HG03521 (cell line): Measurements from ENCODE around the gene GABBR2.
"Not testable (repeated sequence)": the region's sequence is repeated elsewhere in the genome, so short reads cannot be mapped to it uniquely, and the experiment has no call there.

Source experiments
- ATAC-seq: cut with Tn5 transposase; IDR thresholded peaks from one replicate; pipeline ENCODE4 v1.9.1; 2021; ENCODE audit warnings: mild to moderate bottlenecking, moderate library complexity; ENCODE audit not compliant: unreplicated experiment

Gene GABBR2

DNA sequence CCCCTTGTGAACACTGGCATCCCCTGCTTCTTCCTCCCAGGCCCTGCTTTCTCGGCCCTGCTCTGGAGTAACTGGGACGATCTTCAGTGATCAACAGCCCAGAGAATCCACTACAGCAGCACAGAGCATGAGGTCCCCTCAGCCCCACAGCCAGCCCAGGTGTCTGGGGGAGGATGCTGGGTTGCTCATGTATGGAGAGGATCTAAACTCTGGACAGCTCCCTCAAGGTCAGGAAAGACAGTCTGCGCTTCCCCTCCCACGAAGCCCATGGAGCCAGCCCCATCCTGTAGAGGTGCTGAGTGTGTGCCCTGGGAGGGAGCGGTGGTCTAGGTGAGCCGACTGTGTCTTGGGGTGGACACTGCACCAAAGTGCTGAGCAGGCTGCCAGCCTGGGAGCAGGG, 190.2 kb downstream of the GABBR2 start:
- ATAC-seq = no peak

DNA sequence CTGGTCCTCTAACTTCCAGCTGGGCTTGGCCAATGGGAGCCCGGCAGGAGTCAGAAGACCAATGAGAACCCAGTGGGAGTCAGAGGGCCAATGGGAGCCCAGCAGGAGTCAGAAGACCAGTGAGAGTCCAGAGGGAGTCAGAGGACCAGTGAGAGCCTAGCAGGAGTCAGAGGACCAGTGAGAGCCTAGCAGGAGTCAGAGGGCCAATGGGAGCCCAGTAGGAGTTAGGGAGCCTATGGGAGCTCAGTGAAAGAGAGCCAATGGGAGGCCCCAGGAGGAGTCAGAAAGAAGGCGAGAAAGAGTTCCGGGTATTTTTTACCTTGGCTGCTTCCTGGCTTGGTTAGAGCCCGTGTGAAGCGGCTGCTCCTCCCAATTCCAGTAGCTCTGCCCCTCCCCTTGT, 191.0 kb downstream of the GABBR2 start:
- no peak for ATAC-seq

DNA sequence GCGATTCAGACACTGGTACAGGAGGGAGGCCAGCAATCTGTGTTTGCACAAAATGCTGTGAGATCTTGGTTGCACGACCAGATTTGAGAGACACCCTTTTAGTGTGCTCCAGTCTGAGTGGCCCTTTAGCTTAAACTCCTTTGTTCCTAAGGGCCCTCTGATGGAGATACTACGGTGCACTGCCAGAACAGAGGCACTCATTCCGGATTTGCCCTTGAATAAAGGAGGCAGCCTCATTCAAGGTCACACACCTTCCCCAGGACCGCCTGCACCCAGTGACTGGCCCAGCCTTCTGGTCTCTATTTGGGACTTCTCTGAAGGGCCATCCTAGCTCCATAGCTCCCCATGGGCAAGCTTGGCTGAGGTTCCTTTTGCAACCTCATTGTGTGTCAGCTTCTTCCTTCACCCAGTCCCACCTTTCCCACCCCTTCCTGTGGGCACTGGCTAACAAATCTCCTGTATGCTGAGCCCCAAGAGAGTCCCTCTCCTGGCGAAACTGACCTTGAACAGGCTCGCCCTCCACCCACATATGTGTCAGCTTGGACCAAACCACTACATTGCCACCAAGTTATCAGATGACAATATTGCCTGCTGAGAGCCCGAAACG, 191.7 kb downstream of the GABBR2 start:
- ATAC-seq = no peak

DNA sequence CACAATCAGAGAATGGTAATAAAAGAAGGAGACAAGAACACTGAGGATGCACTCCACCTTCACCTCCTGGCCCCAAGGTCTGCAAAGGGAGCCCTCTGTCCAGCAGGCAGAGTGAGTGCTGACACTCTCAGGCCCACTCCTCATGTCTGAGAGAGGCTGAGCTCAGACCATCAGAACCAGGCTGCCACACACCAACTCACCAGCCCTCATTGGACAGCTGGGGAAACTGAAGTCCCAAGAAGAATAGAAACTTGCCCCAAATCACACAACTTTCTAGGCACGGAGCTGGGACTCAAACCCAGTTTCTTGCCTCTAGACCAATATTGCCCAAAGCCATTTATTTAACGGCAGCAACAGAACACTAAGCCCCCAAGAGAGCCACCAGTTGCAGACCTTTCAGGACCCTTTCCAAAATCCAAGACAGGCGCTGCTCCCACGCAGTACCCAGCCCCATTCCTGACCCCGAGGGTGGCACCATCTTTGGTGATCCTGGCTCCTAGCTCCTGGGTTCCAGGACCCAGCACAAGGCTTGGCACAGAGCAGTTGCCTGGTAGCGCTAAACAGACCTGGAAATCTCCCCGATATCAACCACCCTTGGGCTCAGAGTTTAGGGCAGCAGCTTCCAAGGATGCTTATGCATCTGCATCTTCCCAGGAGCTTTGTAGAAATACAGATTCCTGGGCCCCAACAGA, 192.4 kb downstream of the GABBR2 start:
- ATAC-seq = no peak

DNA sequence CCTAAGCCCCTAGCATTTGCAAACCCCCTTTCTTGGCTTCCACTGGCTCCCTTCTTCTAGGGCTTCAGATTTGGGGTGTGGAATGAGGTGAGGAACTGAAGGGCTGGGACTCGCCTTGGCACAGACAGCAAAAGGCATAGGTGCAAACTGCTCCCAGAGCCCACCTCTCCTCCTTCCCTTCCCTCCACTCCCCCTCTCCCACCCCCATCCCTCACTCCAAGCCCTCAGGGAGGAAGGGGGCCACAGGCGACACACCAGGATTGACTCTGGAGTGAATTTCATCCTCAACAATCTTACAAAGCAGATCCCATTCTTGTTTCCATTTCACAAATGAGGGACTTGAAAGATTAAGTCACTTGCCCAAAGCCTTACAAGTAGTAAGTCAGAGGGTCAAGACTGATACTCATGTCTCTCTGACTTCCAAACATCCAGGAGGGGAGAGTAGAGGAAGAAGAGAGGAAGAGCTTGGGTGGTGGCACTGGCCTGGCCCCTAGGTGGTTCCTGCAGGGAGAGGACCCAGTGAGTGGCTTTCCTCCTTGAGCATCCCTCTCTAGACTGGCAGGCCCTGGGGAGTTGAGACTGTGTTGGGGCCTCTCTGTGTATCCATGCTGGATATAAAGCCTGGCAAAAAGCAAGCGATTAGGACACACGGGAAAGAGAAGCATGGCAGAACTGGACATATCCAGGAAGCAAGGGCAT, 193.1 kb downstream of the GABBR2 start:
- no peak for ATAC-seq

DNA sequence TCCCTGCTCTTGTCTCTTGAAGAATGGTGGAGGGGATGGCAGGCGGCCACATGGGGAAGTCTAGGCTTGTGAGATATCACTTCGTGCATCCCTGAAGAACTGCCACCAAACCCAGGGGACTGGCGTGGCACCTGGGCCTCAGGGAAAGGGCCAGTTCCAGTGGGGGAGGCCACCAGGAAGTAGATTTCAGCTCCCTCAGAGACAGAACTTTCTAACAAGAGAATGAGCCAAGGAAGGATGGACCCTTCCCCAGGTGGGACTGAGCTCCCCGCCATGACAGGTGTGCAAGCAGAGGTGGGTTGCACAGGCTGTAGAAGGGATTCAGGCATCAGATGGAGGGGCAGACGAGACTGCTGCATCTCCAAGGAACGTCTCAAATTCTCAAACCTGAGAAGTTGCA, 193.9 kb downstream of the GABBR2 start:
- no peak for ATAC-seq

DNA sequence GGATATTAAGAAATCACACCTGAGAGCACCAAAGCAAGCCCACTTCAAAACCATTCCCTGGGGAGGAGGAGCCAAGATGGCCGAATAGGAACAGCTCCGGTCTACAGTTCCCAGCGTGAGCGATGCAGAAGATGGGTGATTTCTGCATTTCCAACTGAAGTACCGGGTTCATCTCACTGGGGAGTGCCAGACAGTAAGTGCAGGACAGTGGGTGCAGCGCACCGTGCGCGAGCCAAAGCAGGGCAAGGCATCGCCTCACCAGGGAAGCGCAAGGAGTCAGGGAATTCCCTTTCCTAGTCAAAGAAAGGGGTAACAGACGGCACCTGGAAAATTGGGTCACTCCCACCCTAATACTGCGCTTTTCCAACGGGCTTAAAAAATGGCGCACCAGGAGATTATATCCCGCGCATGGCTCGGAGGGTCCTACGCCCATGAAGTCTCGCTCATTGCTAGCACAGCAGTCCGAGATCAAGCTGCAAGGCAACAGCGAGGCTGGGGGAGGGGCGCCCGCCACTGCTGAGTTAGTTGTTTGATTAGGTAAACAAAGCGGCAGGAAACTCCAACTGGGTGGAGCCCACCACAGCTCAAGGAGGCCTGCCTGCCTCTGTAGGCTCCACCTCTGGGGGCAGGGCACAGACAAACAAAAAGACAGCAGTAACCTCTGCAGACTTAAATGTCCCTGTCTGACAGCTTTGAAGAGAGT, 200.4 kb downstream of the GABBR2 start:
- ATAC-seq = not testable (repeated sequence)

DNA sequence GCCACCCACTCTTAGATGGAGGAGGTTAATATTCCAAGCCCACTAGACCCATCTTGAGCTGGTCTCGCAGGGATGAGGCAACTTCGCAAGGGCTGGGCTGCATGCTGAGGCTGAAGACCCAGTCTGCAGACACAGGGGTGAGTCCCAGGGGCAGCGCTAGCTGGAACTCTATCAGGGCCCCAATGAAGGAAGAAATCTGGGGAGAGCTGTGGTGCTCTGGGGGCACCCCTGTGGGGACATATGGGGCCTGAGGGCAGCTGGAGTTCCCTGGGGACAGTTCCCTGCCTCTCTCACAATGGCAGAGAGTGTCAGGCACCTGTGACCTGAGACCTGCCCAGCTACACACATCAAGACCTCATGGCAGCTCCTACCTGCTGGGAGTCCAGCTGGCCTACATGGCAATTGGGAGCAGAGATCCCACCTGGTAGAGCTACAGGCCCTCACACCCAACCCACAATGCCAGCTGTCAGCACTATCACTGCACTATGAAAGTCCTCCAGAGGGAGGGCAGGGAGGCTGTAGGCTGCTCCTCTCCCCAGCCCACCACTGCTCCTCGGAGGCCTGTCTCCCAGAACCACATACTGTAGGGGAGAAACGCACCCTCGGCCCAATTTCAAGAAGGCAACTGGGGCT, 202.2 kb downstream of the GABBR2 start:
- no peak for ATAC-seq

DNA sequence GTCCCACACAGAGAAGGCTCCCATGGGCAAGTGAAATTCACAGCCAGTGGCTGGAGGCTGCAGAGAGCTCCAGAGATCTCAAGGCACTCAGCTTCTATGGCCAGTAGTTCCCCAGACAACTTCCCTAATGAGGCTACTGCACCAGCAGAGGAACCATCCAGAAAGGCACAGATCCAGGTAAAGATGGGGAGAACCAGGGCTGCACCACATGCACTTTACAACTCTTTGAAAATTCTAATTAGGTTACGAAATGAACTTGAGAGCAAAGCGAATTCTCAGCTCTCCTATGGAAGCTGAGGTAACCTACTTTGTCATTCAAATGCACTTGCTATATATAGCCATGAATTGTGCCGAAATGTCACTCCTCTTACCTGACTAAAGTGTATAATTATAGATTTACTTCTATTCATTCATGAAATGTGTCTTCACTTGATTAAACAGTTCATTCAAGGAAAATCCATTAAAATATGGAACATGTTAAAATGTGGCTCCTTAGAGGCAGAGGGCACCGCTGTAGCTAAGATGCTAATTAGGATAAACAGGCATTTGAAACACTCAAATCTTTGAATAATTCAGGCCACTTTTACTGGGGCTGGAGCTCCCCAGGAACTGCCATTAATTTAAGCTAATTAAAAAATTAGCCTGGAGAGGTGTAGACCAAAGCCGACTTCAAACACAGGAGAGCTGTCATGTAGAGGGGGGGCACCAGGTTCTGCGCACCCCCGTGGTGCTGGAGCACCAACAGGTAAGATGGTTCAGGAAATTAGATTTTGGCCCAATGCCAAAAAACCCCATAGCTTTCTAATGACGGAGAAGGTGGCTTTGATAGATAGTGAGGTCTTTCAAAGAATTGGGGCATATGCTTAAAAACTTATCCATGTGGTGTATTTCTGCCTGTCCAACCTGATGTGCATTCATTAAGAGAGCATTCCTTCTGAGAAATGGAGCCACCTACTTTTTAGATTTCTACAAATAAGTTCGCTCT, 204.1 kb downstream of the GABBR2 start:
- no peak for ATAC-seq

DNA sequence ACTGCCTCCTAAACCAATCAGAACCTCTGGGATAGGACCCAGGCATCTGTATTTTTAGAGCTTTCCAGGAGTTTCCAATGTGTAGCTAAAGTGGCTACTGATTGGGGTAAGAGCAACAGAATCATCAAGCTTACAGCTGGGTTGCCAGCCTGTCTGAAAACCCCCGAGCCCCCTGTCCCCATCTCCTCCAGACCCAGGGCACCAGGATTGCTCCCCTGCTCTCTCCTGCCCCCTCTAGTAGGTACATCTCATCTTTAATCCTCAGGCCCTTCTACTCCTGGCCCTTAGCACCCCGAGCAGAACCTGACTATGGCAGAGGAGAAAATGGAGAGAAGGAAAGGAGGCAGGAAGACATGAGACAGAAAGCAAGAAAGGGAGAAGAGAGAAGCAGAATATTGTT, 204.9 kb downstream of the GABBR2 start:
- no peak for ATAC-seq

DNA sequence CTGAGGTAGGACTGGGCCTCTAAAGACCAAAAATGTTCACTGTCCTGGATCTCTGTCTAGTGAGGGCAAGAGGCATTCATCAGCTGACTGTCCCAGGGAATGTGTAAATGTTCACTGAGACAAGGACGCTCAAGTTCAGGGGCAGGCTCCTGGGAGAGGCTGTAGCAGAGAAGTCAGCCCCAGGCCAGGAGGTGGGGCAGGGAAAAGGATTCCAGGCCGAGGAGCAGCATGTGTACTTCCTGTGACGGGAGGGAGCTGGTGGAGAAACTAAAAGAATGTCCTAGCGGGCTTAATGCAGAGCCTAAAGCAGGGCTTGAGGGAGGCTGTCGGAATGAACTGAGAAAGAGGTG, 205.8 kb downstream of the GABBR2 start:
- ATAC-seq = no peak

DNA sequence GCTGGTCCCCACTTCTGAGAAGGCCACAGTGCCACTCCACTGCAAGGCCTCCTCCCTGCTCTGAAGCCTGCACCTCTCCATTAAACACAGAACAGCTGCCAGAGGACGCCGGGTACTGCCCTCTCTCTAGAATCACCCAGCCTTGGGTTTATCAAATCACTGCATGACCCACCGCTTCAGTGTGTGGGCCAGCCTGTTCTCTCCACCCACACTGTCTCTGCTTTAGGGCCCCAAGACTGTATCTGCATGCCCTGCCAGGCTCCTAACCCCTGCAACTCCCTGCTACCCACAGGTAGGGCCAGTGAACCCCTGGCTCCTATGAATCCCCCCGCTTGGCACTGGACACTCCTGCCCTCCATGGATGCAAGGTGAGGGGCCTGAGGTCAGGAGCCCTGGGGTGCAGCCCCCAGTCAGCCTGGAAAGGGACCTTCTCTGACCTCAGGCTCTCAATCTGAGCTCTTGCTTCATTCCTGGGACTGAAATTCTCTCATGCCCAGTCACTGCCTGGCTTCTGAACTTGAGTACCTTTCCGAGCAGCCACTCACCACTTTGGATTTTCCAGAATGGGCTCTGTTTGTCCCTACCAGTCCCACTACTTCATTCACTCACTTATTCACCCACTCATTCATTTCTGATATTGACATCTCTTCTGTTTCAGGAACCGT, 206.3 kb downstream of the GABBR2 start:
- ATAC-seq = no peak

DNA sequence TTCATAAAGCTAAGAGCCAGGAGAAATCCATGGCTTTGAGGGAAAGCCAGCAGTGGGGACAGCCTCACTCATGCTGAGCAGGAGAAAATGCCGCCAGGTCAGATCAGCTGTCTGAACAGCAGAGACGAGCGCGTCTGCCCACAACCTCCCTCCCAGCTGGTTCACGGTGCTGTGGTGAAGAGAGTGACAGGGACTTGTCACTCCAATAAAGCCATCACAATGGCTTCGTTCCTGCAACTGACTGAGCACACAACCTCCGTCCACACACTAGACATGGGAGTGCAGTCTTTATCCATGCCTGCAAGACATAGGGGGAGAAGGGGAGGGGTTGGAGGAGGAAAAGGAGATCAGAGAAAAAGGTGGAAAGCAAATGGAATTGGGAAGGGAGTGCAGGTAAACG, 206.9 kb downstream of the GABBR2 start:
- no peak for ATAC-seq

DNA sequence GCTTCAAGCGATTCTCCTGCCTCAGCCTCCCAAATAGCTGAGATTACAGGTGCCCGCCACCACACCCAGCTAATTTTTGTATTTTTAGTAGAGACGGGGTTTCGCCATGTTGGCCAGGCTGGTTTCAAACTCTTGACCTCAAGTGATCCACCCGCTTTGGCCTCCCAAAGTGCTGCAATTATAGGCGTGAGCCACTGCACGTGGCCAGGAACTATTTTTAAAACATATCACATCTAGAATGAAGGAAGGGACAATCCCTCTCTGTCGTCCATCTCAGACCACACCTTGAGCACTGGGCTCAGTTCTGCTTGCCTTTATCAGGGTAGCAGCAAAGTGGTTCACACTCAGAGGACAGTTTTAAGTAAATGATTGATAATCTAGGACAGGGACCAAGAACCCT, 207.5 kb downstream of the GABBR2 start:
- not testable (repeated sequence) for ATAC-seq

DNA sequence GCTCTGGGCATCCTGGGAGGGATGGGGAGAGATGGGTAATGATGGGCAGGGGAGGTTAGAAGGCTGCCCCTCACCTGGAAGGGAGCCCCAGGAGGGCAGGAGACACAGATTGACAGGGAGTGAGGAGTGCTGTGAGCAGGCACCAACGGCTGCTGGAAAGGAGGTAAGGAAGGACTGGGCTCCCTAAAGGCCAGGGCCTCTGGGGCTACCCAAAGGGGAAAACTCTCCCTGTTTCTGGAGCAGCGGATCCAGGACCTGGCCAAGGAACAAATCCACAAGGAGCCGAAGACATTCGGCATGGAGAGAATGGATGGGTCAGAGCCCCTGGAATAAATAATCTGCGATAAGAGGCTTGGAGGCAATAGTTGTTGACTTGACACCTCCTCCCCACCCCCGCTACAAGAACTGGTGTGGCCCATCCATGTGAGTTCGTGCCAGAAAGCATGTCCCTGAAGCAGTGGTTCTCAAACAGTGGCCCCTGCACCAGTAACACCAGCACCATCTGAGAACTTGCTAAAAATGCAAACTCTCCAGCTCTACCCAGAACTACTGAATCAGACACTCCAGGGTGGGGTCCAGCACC, 208.3 kb downstream of the GABBR2 start:
- no peak for ATAC-seq

DNA sequence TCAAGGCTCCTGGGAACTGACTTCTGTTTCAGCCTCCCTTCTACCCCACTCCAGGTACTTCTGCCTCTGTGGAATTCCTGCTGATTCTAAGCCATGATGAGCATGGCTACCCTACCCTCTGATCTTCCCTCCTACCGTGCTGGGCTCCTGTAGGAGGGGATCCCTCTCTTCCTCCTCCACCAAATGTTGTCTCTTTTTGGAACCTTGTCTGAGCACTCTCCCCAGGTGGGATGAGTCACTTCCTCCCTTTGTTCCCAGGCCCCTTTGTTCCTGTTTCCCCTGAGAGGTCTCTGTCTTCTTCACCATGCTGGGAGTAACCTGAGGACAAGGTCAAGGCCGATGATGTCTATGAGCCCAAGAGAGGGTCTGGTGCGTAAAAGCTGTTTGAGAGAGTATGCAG, 213.2 kb downstream of the GABBR2 start:
- ATAC-seq = no peak

DNA sequence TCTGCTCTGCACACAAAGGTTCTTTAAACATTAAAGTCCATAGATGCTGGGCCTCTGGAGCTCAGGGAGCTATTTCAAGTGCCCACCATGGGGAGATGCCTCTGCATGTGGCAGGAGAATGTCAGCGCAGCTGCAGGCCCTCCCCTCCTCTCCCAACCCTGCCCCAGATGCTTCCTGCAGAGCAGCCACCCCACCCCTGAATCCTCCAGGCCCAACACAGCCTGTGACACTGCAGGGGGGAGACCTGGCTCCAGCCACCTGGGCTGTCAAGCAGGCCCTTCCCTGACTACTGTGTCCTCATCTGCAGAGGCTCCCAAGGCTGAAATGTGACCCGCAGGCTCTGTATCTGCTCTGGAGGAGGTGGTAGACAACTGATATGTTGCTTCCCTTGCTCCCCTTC, 213.9 kb downstream of the GABBR2 start:
- ATAC-seq = no peak

DNA sequence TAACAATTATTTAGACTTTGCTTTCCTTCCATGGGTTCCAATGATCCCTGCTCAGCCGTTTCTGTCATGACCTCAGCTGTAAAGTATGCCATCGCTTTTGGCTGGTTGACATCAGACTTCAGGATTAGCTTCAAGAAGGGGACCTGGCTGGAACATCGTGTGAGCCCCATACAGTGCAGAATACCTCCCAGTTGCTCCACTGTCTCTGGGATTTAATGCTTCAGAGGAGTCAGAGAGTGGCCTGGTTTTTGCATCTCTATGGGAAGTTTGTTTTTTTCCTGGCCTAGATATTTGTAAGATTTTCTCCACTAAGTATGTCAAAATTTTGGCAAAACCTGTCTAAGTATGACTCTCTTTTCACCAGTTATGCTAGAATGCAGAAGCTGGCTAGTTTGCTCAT, 216.9 kb downstream of the GABBR2 start:
- ATAC-seq = no peak

DNA sequence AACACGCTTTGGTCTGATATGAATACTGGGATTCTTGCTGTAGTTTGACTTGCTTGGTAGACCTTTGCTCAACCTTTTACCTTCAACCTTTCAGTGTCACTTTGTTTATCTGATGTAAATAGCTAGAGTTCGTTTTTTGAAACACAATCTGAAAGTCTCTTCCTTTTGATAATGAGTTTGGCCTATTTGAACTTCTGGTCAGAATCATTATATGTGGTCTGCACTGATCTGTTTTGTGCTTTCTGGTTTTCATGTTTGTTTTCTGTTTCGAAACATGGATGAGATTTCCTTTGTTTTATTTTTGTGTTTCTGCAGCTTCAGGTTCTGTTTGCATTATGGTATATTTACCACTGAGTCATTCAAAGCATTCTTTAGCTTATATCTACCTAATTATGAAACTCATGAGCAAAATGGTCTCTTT, 217.5 kb downstream of the GABBR2 start:
- no peak for ATAC-seq
